ENCODE results near the gene LPCAT2. TPM values are rescaled to one million over a fixed set of nuclear protein-coding genes. Genes with fewer than 3 reads are reported as not detected.

Gene LPCAT2
- total RNA-seq, 4 donors from 2014 or later, result 4.6 to 66.0 (median 10.9) TPM

GRCh38 chr16:55561319-55561848 lies 52.5 kb downstream of the LPCAT2 start:
- Histone ChIP-seq H3K4me3 (no peak overlapping the region), H3K9me3 (no peaks in the 10 kb centered on the region), H3K27ac (no peak overlapping the region), H3K36me3 (no peaks in the 10 kb centered on the region), H3K4me1 (no peaks in the 10 kb centered on the region), H3K27me3 (no peaks in the 10 kb centered on the region)
- TF ChIP-seq CTCF (IDR thresholded peaks at IDR 0.05), result no peak
- TF ChIP-seq POLR2A (IDR thresholded peaks at IDR 0.05), result no peak
- no peak for DNase-seq

GRCh38 chr16:55562936-55563335 lies 54.1 kb downstream of the LPCAT2 start:
- DNase-seq, result no peak
- no peak overlapping the region for H3K27ac ChIP-seq
- H3K27me3 ChIP-seq, result no peaks in the 10 kb centered on the region
- H3K36me3 ChIP-seq, result no peaks in the 10 kb centered on the region
- no peak for TF ChIP-seq POLR2A (IDR thresholded peaks at IDR 0.05)
- no peak for TF ChIP-seq CTCF (IDR thresholded peaks at IDR 0.05)
- H3K4me3 ChIP-seq, result no peak overlapping the region
- H3K9me3 ChIP-seq, result no peaks in the 10 kb centered on the region
- H3K4me1 ChIP-seq, result no peaks in the 10 kb centered on the region

- H3K9me3 ChIP-seq, result no peaks in the 10 kb centered on the region
- H3K4me3 ChIP-seq, result no peak overlapping the region
- no peaks in the 10 kb centered on the region for H3K36me3 ChIP-seq
- TF ChIP-seq POLR2A (IDR thresholded peaks at IDR 0.05) (no peak), CTCF (IDR thresholded peaks at IDR 0.05) (no peak)
- H3K27me3 ChIP-seq, result no peaks in the 10 kb centered on the region
- peaks cover 0 to 4% (median 0%) of the 10 kb centered on the region in 4 donors for H3K4me1 ChIP-seq
- no peak for DNase-seq
- H3K27ac ChIP-seq, result no peak overlapping the region
These were observed 54.9 kb downstream of the LPCAT2 start for GRCh38 chr16:55563797-55564196.

- Histone ChIP-seq H3K27me3 (no peaks in the 10 kb centered on the region), H3K27ac (no peak overlapping the region), H3K36me3 (no peaks in the 10 kb centered on the region), H3K4me3 (no peak overlapping the region), H3K4me1 (peaks cover 0 to 5% (median 0%) of the 10 kb centered on the region in 4 donors), H3K9me3 (no peaks in the 10 kb centered on the region)
- DNase-seq, result no peak
- TF ChIP-seq POLR2A (IDR thresholded peaks at IDR 0.05), result no peak
- no peak for TF ChIP-seq CTCF (IDR thresholded peaks at IDR 0.05)
These were observed 56.2 kb downstream of the LPCAT2 start for GRCh38 chr16:55565086-55565485.

- TF ChIP-seq CTCF (IDR thresholded peaks at IDR 0.05) (no peak), POLR2A (IDR thresholded peaks at IDR 0.05) (no peak)
- DNase-seq, result no peak
- no peak within 1 kb of the TSS for H3K27ac ChIP-seq
These were observed 57.7 kb downstream of the LPCAT2 start, which contains the start of gene CAPNS2 for GRCh38 chr16:55566432-55567175. Gene CAPNS2, plus strand, starts transcription at chr16:55566684. Its CDS starts 73 bp downstream, at chr16:55566757.

More at GRCh38 chr16:55566432-55567175, 57.7 kb downstream of the LPCAT2 start, which contains the start of gene CAPNS2:
- H3K36me3 ChIP-seq, result no peaks in the 10 kb centered on the region
- H3K4me1 ChIP-seq, result peaks cover 0 to 5% (median 0%) of the 10 kb centered on the region in 4 donors
- no peaks in the 10 kb centered on the region for H3K27me3 ChIP-seq
- H3K4me3 ChIP-seq, result no peak within 1 kb of the TSS
- H3K9me3 ChIP-seq, result no peaks in the 10 kb centered on the region

Measured in Peyer's patch (tissue), 4 donors.